Measurements from ENCODE around the gene GFI1B. TPM values are rescaled to one million over a fixed set of nuclear protein-coding genes. Genes with fewer than 3 reads are reported as not detected.

Gene GFI1B
- total RNA-seq, 1 experiment from 2014 or later, result 0.77 TPM

DNA sequence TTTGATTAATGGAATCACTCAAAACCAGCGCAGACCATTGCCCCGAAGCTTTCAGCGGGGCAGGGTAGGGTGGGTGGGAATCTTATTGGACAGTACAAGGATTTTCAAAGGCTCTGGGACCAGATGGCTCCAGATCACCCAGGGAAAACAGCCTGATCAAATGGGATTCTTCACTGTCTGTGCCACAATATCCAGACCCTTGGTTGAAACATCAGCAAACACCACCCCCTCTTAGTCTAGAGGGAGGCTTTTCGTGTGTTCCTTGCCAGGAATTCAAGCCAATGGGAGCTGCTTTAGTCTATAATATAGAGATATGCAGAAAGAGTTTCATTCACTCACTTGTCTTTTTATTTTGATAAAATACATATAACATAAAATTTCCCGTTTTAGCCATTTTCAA is 1.7 kb downstream of the GFI1B start:
- H3K27ac Mint-ChIP-seq, result no peak overlapping the region
- ATAC-seq (no peak), DNase-seq (ENCODE audit: low spot score) (no peak)
- peaks cover 33% of the 10 kb centered on the region for H3K27me3 Mint-ChIP-seq (ENCODE audit: low read depth)
- no peaks in the 10 kb centered on the region for H3K36me3 Mint-ChIP-seq
- peaks cover 19% of the 10 kb centered on the region for H3K4me1 Mint-ChIP-seq
- CTCF ChIA-PET, result interaction anchor here (1.4 to 3.2 kb wide), 3 partner anchors 8 to 42 kb away, joined by 5 to 43 read pairs (median 8); no protein-coding TSS in a partner anchor
- POLR2A ChIA-PET, result interaction anchor here (0.5 kb wide), 1 partner anchor 244 kb away, joined by 4 read pairs; no protein-coding TSS in a partner anchor
- no peak overlapping the region for H3K4me3 Mint-ChIP-seq
- no peak for TF ChIP-seq MXD4 (CRISPR knock-in tag; IDR thresholded peaks at IDR 0.05; ENCODE audit: borderline replicate concordance)
- no peak for TF ChIP-seq NFATC4 (CRISPR knock-in tag; IDR thresholded peaks at IDR 0.05)
- no peak for TF ChIP-seq ZNF317 (CRISPR knock-in tag; IDR thresholded peaks at IDR 0.05; ENCODE audit: borderline replicate concordance, low read depth)
- TF ChIP-seq ZNF512 (CRISPR knock-in tag; IDR thresholded peaks at IDR 0.05; ENCODE audit: borderline replicate concordance), result no peak
- no peak for TF ChIP-seq EMX1 (CRISPR knock-in tag; IDR thresholded peaks at IDR 0.05)
- TF ChIP-seq IRF1 (CRISPR knock-in tag; IDR thresholded peaks at IDR 0.05), result no peak
- TF ChIP-seq, protein P1, sequence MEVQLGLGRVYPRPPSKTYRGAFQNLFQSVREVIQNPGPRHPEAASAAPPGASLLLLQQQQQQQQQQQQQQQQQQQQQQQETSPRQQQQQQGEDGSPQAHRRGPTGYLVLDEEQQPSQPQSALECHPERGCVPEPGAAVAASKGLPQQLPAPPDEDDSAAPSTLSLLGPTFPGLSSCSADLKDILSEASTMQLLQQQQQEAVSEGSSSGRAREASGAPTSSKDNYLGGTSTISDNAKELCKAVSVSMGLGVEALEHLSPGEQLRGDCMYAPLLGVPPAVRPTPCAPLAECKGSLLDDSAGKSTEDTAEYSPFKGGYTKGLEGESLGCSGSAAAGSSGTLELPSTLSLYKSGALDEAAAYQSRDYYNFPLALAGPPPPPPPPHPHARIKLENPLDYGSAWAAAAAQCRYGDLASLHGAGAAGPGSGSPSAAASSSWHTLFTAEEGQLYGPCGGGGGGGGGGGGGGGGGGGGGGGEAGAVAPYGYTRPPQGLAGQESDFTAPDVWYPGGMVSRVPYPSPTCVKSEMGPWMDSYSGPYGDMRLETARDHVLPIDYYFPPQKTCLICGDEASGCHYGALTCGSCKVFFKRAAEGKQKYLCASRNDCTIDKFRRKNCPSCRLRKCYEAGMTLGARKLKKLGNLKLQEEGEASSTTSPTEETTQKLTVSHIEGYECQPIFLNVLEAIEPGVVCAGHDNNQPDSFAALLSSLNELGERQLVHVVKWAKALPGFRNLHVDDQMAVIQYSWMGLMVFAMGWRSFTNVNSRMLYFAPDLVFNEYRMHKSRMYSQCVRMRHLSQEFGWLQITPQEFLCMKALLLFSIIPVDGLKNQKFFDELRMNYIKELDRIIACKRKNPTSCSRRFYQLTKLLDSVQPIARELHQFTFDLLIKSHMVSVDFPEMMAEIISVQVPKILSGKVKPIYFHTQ (CRISPR knock-in tag; IDR thresholded peaks at IDR 0.05), result no peak
- TF ChIP-seq ZNF671 (CRISPR knock-in tag; IDR thresholded peaks at IDR 0.05), result no peak
- TF ChIP-seq, protein P2, sequence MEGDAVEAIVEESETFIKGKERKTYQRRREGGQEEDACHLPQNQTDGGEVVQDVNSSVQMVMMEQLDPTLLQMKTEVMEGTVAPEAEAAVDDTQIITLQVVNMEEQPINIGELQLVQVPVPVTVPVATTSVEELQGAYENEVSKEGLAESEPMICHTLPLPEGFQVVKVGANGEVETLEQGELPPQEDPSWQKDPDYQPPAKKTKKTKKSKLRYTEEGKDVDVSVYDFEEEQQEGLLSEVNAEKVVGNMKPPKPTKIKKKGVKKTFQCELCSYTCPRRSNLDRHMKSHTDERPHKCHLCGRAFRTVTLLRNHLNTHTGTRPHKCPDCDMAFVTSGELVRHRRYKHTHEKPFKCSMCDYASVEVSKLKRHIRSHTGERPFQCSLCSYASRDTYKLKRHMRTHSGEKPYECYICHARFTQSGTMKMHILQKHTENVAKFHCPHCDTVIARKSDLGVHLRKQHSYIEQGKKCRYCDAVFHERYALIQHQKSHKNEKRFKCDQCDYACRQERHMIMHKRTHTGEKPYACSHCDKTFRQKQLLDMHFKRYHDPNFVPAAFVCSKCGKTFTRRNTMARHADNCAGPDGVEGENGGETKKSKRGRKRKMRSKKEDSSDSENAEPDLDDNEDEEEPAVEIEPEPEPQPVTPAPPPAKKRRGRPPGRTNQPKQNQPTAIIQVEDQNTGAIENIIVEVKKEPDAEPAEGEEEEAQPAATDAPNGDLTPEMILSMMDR (IDR thresholded peaks at IDR 0.05), result no peak
- TF ChIP-seq HMGA2 (CRISPR knock-in tag; IDR thresholded peaks at IDR 0.05), result no peak
- TF ChIP-seq ZSCAN18 (CRISPR knock-in tag; IDR thresholded peaks at IDR 0.05), result no peak
- TF ChIP-seq, protein P3, sequence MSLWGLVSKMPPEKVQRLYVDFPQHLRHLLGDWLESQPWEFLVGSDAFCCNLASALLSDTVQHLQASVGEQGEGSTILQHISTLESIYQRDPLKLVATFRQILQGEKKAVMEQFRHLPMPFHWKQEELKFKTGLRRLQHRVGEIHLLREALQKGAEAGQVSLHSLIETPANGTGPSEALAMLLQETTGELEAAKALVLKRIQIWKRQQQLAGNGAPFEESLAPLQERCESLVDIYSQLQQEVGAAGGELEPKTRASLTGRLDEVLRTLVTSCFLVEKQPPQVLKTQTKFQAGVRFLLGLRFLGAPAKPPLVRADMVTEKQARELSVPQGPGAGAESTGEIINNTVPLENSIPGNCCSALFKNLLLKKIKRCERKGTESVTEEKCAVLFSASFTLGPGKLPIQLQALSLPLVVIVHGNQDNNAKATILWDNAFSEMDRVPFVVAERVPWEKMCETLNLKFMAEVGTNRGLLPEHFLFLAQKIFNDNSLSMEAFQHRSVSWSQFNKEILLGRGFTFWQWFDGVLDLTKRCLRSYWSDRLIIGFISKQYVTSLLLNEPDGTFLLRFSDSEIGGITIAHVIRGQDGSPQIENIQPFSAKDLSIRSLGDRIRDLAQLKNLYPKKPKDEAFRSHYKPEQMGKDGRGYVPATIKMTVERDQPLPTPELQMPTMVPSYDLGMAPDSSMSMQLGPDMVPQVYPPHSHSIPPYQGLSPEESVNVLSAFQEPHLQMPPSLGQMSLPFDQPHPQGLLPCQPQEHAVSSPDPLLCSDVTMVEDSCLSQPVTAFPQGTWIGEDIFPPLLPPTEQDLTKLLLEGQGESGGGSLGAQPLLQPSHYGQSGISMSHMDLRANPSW (CRISPR knock-in tag; conservative IDR thresholded peaks at IDR 0.05; ENCODE audit: low read depth), result no peak
- no peak for TF ChIP-seq NR3C1 (CRISPR knock-in tag; conservative IDR thresholded peaks at IDR 0.05; ENCODE audit: low read depth)
- no peak for TF ChIP-seq GRHL2 (CRISPR knock-in tag; IDR thresholded peaks at IDR 0.05; ENCODE audit: insufficient replicate concordance, severe bottlenecking)
- no peaks in the 10 kb centered on the region for H3K9me3 Mint-ChIP-seq

Data from WTC11 (cell line).